T47D (cell line): ENCODE measurements around the gene TMEM123.

Source experiments
- DNase-seq, 2 experiments: peaks; one replicate each; pipeline versions ENCODE4 v3.0.0 to v3.0.0-alpha.2; 2011 to 2012; ENCODE audit warnings: low read depth in 1 of 2, low spot score in 1 of 2
- JUND ChIP-seq: IDR thresholded peaks from 2 replicates; pipeline ENCODE4 v1.6.1; 2012; ENCODE audit warnings: low read depth
- in situ Hi-C: cut with HindIII; loops from 2 replicates; pipeline ENCODE4 v1.10.0; 2016; ENCODE audit warnings: low sequenced_read_pairs, low pct_unique_long_range_greater_than_20kb

The TMEM123 gene

DNA sequence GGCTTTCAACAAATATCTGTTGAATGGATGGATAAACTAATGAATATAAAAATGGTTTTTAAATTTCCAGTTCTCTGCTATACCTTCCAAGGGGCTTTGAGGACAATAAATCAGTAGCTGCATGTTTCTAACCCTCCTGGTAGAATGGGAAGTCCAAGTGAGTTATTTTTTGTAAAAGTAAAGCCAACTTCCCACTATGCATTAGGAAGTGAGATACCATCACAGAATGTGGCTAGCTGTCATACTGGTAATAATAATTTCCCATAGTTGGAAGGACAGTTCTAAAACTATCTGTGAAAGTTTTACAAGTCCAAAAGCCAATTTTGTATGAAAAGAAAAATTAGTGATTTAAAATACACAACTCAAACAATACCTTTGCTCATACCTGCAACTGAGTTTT is 50.0 kb downstream of the TMEM123 start:
- in situ Hi-C loops: no loop called here
- DNase-seq: no peak
- TF ChIP-seq JUND: no peak

DNA sequence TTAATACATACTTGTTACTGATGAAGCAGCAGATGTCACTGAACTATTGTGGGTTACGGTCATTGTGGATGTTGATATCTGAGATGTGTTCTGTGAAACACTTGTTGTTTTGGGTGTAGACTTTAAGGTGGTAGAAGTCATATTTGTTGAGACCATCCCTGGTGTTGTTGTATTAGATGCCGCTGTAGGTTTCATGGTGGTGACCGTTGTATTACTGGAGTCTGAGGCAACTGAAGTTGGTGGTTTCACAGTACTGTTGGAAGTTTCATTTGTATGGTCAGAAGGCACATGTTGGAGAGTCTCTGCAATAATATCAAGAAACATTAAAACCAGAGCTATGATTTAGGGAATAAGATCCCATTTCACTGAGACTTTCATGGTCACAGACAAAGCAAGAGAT is 50.7 kb downstream of the TMEM123 start:
- in situ Hi-C loops: no loop called here
- no peak for TF ChIP-seq JUND
- no peak for DNase-seq

GRCh38 chr11:102400603-102401002 is 52.0 kb downstream of the TMEM123 start:
- no peak for DNase-seq
- in situ Hi-C loops: no loop called here

GRCh38 chr11:102399189-102399588 is 53.4 kb downstream of the TMEM123 start:
- in situ Hi-C loops: no loop called here
- no peak for TF ChIP-seq JUND
- no peak for DNase-seq

More at GRCh38 chr11:102400603-102401002, 52.0 kb downstream of the TMEM123 start:
- no peak for TF ChIP-seq JUND

DNA sequence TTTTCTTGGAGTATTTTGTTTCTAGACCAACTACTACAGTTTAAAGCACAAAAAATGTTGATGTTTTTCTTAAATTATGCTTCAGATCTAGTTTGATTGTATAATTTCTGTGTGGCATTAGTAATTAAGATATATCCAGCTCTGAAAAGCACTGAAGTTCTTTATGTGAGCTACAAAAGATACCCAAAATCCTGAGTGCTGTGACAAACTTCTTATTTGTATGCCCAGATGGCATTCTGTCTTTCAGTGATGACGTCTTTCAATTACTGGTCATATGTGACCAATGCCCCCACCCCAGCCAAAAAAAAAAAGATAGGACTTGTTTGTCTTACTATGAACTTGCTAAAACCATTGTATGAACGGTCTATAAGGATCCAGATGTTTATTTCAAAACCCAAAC is 54.3 kb downstream of the TMEM123 start:
- no peak for TF ChIP-seq JUND
- in situ Hi-C loops: no loop called here
- no peak for DNase-seq

GRCh38 chr11:102396708-102397563 is 55.6 kb downstream of the TMEM123 start:
- in situ Hi-C loops: no loop called here
- no peak for TF ChIP-seq JUND
- no peak for DNase-seq

GRCh38 chr11:102395720-102396393 is 56.7 kb downstream of the TMEM123 start:
- TF ChIP-seq JUND: no peak
- in situ Hi-C loops: no loop called here
- DNase-seq: no peak

DNA sequence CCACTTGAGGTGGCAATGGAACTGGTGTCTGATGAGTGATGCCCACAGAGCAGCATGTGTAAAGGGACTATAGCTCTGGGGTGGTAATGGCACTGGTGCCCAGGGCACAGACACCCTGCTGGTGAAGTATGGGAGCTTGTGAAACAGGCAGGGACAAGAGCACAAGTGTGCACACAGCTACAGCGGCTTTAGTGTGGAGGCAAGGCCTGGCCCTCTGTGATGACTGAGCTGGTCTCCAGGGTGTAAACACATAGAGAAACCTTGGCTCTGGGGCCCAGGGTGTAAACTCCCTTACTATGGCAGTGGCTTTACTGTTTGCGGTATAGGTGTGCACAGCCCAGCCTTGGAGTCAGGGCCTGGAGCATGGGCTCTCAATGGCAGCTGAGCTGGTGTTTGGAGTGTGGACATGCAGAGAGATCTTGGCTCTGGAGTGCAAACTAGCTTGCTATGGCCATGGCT is 59.3 kb downstream of the TMEM123 start:
- no peak for DNase-seq
- in situ Hi-C loops: no loop called here
- no peak for TF ChIP-seq JUND

DNA sequence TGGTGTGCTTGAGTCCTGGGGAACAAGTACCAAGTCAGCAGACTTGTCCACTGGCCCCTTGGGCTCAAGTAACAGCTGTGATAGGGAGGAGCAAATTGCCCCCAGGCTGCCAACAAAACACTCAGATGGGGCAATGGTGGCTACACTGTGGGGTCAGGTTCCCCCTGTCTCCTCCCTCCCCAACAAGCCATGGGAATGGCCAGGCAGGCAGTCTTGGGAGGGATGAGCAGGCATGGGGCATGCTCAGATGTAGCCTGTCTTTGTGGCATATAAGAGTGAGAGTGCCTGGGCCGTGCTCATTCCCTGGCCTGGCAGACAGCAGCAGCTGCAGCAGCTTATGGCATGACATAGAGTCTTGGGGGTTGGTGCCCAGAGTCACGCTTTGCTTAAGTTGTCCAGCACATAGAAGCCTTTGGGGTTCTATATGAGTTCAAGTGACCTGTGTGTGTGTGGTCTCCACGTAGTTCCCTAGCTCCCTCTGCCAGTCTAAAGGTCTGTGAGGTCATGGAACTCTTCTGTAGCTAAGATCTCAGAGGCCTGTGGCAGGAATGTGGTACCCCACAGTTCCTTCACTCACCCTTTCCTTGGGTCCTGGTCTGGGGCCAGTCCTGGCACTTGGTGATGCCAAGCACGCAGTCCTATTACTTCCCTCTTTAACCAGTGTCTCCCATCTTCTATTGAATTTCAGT is 60.9 kb downstream of the TMEM123 start:
- DNase-seq: no peak
- in situ Hi-C loops: no loop called here
- no peak for TF ChIP-seq JUND

DNA sequence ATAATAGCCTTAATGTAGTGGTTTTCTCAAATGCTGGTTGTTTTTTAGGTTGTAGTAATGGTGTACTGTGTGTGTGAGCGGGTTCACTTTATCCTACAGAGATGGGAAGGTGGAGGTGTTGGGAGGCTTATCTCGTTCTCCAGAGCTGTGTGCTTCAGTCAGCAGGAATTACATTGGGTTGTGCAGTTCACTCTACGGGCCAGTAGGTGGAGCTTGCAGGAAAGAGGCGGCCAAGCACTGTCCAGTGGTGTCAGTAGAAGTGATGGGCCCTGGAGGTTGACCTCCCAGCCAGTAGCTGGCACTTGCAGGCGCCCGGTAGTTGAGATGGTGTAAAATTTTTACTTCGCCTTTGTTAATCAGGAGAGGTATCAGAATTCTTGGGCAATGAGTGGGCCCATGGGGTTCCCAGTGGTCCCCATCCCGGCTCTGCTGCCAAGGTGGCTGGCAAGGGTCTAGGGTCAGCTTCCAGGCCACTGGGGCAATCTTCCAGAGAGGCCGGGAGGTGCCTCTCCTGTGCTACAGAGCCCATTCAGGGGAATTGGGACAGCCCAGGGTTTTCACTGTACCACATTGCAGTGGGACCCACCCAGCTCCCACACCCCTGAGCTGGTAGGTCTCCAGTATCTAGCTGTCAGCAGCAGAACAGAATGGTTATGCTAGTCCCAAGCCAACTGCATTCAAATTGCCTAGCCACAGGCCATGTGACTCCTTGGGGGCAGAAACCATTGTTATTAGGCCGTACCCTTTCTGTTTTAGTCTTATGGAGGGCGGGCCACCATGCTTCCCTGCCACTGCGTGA is 61.7 kb downstream of the TMEM123 start:
- no peak for TF ChIP-seq JUND
- peak; percentile 56 to 83 for DNase-seq
- in situ Hi-C loops: no loop called here

GRCh38 chr11:102389253-102389652 is 63.3 kb downstream of the TMEM123 start:
- no peak for DNase-seq
- no peak for TF ChIP-seq JUND
- in situ Hi-C loops: no loop called here
